H9 (cell line): ENCODE measurements around the gene DSP. TPM values are rescaled to one million over a fixed set of nuclear protein-coding genes. Genes with fewer than 3 reads are reported as not detected.

Experiments used
- DNase-seq: peaks from one replicate; pipeline ENCODE4 v3.0.0-alpha.2; 2017
- H2AFZ ChIP-seq: one replicate; pipeline ENCODE4 v1.6.1; 2013; ENCODE audit warnings: mild to moderate bottlenecking, low read length, control low read depth, moderate library complexity
- H2AK5ac ChIP-seq: 2 replicates; pipeline ENCODE4 v1.6.1; 2013; ENCODE audit warnings: low read length, control low read depth, mixed read lengths; ENCODE audit not compliant: insufficient read length
- H2BK120ac ChIP-seq: one replicate; pipeline ENCODE4 v1.6.1; 2013; ENCODE audit warnings: low read depth, mild to moderate bottlenecking, low read length, control low read depth, inconsistent platforms; ENCODE audit not compliant: poor library complexity, severe bottlenecking
- H2BK12ac ChIP-seq: 2 replicates; pipeline ENCODE4 v1.6.1; 2013; ENCODE audit warnings: low read length, control low read depth, mixed read lengths, low read depth; ENCODE audit not compliant: insufficient read length
- H2BK15ac ChIP-seq: 2 replicates; pipeline ENCODE4 v1.6.1; 2013; ENCODE audit warnings: low read depth, low read length, control low read depth
- H2BK20ac ChIP-seq: one replicate; pipeline ENCODE4 v1.6.1; 2013; ENCODE audit warnings: low read depth, mild to moderate bottlenecking, low read length, control low read depth, inconsistent platforms; ENCODE audit not compliant: poor library complexity, severe bottlenecking
- H2BK5ac ChIP-seq: 2 replicates; pipeline ENCODE4 v1.6.1; 2013; ENCODE audit warnings: low read length, control low read depth, mixed read lengths; ENCODE audit not compliant: insufficient read length
- H3K14ac ChIP-seq: 2 replicates; pipeline ENCODE4 v1.6.1; 2013; ENCODE audit warnings: low read length, control low read depth; ENCODE audit not compliant: insufficient read depth
- H3K18ac ChIP-seq: 2 replicates; pipeline ENCODE4 v1.6.1; 2013; ENCODE audit warnings: low read depth, mild to moderate bottlenecking, mixed read lengths, low read length, control low read depth; ENCODE audit not compliant: insufficient read length
- H3K23ac ChIP-seq: 2 replicates; pipeline ENCODE4 v1.6.1; 2013; ENCODE audit warnings: low read length, control low read depth, mixed read lengths, low read depth; ENCODE audit not compliant: insufficient read length
- H3K23me2 ChIP-seq: 2 replicates; pipeline ENCODE4 v1.6.1; 2013; ENCODE audit warnings: low read depth, mild to moderate bottlenecking, mixed read lengths, low read length, control low read depth; ENCODE audit not compliant: insufficient read length, poor library complexity, severe bottlenecking
- H3K27ac ChIP-seq: 2 replicates; pipeline ENCODE4 v1.5.1; 2013; ENCODE audit warnings: low read length, control low read depth, mixed read lengths, low read depth; ENCODE audit not compliant: insufficient read length
- H3K27me3 ChIP-seq: 2 replicates; pipeline ENCODE4 v1.6.1; 2013; ENCODE audit warnings: low read length, control low read depth, inconsistent platforms; ENCODE audit not compliant: insufficient read depth
- H3K4ac ChIP-seq: 2 replicates; pipeline ENCODE4 v1.6.1; 2013; ENCODE audit warnings: low read depth, mild to moderate bottlenecking, control low read depth, inconsistent platforms, low read length, moderate library complexity
- H3K4me1 ChIP-seq: 2 replicates; pipeline ENCODE4 v1.6.1; 2013; ENCODE audit warnings: low read length, control low read depth, inconsistent platforms; ENCODE audit not compliant: insufficient read depth
- H3K4me2 ChIP-seq: 2 replicates; pipeline ENCODE4 v1.6.1; 2013; ENCODE audit warnings: low read length, control low read depth, mixed read lengths; ENCODE audit not compliant: insufficient read length, insufficient read depth
- H3K56ac ChIP-seq: 2 replicates; pipeline ENCODE4 v1.6.1; 2013; ENCODE audit warnings: low read depth, mild to moderate bottlenecking, mixed read lengths, low read length, control low read depth; ENCODE audit not compliant: insufficient read length
- H3K79me1 ChIP-seq: 2 replicates; pipeline ENCODE4 v1.6.1; 2013; ENCODE audit warnings: low read depth, mild to moderate bottlenecking, moderate library complexity, low read length, control low read depth, inconsistent platforms; ENCODE audit not compliant: insufficient read depth, poor library complexity, severe bottlenecking
- H3K79me2 ChIP-seq: 2 replicates; pipeline ENCODE4 v1.6.1; 2013; ENCODE audit warnings: low read length, control low read depth, inconsistent platforms; ENCODE audit not compliant: insufficient read depth
- H3K9ac ChIP-seq: 2 replicates; pipeline ENCODE4 v1.6.1; 2013; ENCODE audit warnings: low read length, control low read depth, mixed read lengths; ENCODE audit not compliant: insufficient read length; ENCODE audit errors: extremely low read depth
- H3K9me3 ChIP-seq: one replicate; pipeline ENCODE4 v1.6.1; 2013; ENCODE audit warnings: low read depth, low read length, inconsistent platforms; ENCODE audit not compliant: control insufficient read depth
- H3T11ph ChIP-seq: one replicate; pipeline ENCODE4 v1.6.1; 2013; ENCODE audit warnings: mild to moderate bottlenecking, low read length, control low read depth, inconsistent platforms
- H4K20me1 ChIP-seq: one replicate; pipeline ENCODE4 v1.6.1; 2013; ENCODE audit not compliant: control insufficient read depth, insufficient read length, insufficient read depth
- H4K5ac ChIP-seq: 2 replicates; pipeline ENCODE4 v1.6.1; 2013; ENCODE audit warnings: low read depth, mild to moderate bottlenecking, mixed read lengths, low read length, control low read depth; ENCODE audit not compliant: insufficient read length
- H4K8ac ChIP-seq: replicated peaks from 2 replicates; pipeline ENCODE4 v1.6.1; 2013; ENCODE audit warnings: low read length, control low read depth, mixed read lengths, low read depth; ENCODE audit not compliant: insufficient read length
- H4K91ac ChIP-seq: 2 replicates; pipeline ENCODE4 v1.6.1; 2013; ENCODE audit warnings: low read depth, mild to moderate bottlenecking, moderate library complexity, mixed read lengths, low read length, control low read depth; ENCODE audit not compliant: insufficient read length
- H3K27ac Mint-ChIP-seq, 3 experiments: 2 replicates in 2 of 3; 3 replicates in 1 of 3; pipeline ENCODE4 v1.8.0; 2020 to 2021; ENCODE audit warnings: mixed read lengths in 3 of 3, mild to moderate bottlenecking in 1 of 3, moderate library complexity in 1 of 3
- H3K27me3 Mint-ChIP-seq: 2 replicates; pipeline ENCODE4 v1.8.0; 2021; ENCODE audit warnings: low read depth, mild to moderate bottlenecking, moderate library complexity, mixed read lengths
- H3K36me3 Mint-ChIP-seq, 3 experiments: 2 replicates in 2 of 3; 3 replicates in 1 of 3; pipeline ENCODE4 v1.8.0; 2020 to 2021; ENCODE audit warnings: low read depth in 3 of 3, mixed read lengths in 3 of 3; ENCODE audit not compliant: insufficient read depth in 1 of 3
- H3K4me1 Mint-ChIP-seq, 2 experiments: 2 replicates each; pipeline ENCODE4 v1.8.0; 2020; ENCODE audit warnings: mixed read lengths in 2 of 2
- H3K4me3 Mint-ChIP-seq, 2 experiments: 2 replicates in 1 of 2; 3 replicates in 1 of 2; pipeline ENCODE4 v1.8.0; 2020 to 2021; ENCODE audit warnings: mild to moderate bottlenecking in 2 of 2, mixed read lengths in 2 of 2, moderate library complexity in 1 of 2
- H3K9me3 Mint-ChIP-seq, 2 experiments: 2 replicates in 1 of 2; 3 replicates in 1 of 2; pipeline ENCODE4 v1.8.0; 2020; ENCODE audit warnings: mild to moderate bottlenecking in 2 of 2, mixed read lengths in 2 of 2, moderate library complexity in 1 of 2
- CTCF ChIP-seq: fragments of 200-600 bp; sonication (generic); conservative IDR thresholded peaks from 3 replicates; pipeline ENCODE4 v1.8.0; 2021; ENCODE audit warnings: antibody characterized with exemption, mild to moderate bottlenecking
- WGBS: extraction: QIAGEN DNeasy Blood & Tissue Kit; methylation state at CpG from one replicate; pipeline ENCODE4 v1.1.7; 2013; ENCODE audit warnings: missing lambda C conversion rate, low lambda C conversion rate, mixed read lengths; ENCODE audit not compliant: insufficient read length; ENCODE audit errors: extremely low coverage; 5-methylcytosine and 5-hydroxymethylcytosine counted together
- total RNA-seq: library from RNA; stranded (reverse); gene quantifications from 2 replicates; pipeline ENCODE4 v1.2.1, GENCODE V29; 2021

Gene DSP
- total RNA-seq, 1 experiment from 2014 or later = 48.9 TPM

- H4K5ac ChIP-seq = no peak overlapping the region
- Mint-ChIP-seq H3K36me3 (no peaks in the 10 kb centered on the region), H3K9me3 (peaks cover 0 to 4% of the 10 kb centered on the region in 2 experiments; a peak in 2 of 5 replicates), H3K4me1 (peaks cover 15 to 18% of the 10 kb centered on the region in 2 experiments), H3K4me3 (peak overlapping the region in 1 of 2 experiments; percentile 18; a peak in 1 of 5 replicates), H3K27ac (no peak overlapping the region), H3K27me3 (peaks cover 21% of the 10 kb centered on the region)
- no peak overlapping the region for H4K91ac ChIP-seq
- H4K20me1 ChIP-seq = no peaks in the 10 kb centered on the region
- H3K56ac ChIP-seq = no peak overlapping the region
- no peak overlapping the region for H3K27ac ChIP-seq
- no peaks in the 10 kb centered on the region for H3K9me3 ChIP-seq
- H2AK5ac ChIP-seq = no peak overlapping the region
- no peak for TF ChIP-seq CTCF
- H2BK120ac ChIP-seq = no peak overlapping the region
- no peak overlapping the region for H2AFZ ChIP-seq
- H3K23ac ChIP-seq = no peak overlapping the region
- H2BK12ac ChIP-seq = no peak overlapping the region
- H3K27me3 ChIP-seq = no peaks in the 10 kb centered on the region
- peak; percentile 50 for DNase-seq
- H3T11ph ChIP-seq = no peak overlapping the region
- H3K14ac ChIP-seq = no peak overlapping the region
- H3K4ac ChIP-seq = no peak overlapping the region
- H3K4me1 ChIP-seq = no peaks in the 10 kb centered on the region; the same call in 1 of the 2 replicates
- WGBS = no CpG with 5 or more reads among the region's 8 CpGs
- H3K9ac ChIP-seq = no peak overlapping the region
- H2BK20ac ChIP-seq = no peak overlapping the region
- H3K79me1 ChIP-seq = no peaks in the 10 kb centered on the region
- H3K23me2 ChIP-seq = no peaks in the 10 kb centered on the region
- H2BK5ac ChIP-seq = no peak overlapping the region
- no peaks in the 10 kb centered on the region for H3K79me2 ChIP-seq
- H3K18ac ChIP-seq = no peak overlapping the region
- no peak overlapping the region for H4K8ac ChIP-seq
- H2BK15ac ChIP-seq = no peak overlapping the region
- no peak overlapping the region for H3K4me2 ChIP-seq
Measured at GRCh38 chr6:7532821-7533220, 8.7 kb upstream of the DSP start.
